ENCODE data around the gene GJA1. TPM values are rescaled to one million over a fixed set of nuclear protein-coding genes. Genes with fewer than 3 reads are reported as not detected.
"Not testable (repeated sequence)": the region's sequence is repeated elsewhere in the genome, so short reads cannot be mapped to it uniquely, and the experiment has no call there.

The GJA1 gene
- total RNA-seq (248 and 266 TPM in 2 replicates), polyA plus RNA-seq (86.0 and 91.5 TPM in 2 replicates)

DNA sequence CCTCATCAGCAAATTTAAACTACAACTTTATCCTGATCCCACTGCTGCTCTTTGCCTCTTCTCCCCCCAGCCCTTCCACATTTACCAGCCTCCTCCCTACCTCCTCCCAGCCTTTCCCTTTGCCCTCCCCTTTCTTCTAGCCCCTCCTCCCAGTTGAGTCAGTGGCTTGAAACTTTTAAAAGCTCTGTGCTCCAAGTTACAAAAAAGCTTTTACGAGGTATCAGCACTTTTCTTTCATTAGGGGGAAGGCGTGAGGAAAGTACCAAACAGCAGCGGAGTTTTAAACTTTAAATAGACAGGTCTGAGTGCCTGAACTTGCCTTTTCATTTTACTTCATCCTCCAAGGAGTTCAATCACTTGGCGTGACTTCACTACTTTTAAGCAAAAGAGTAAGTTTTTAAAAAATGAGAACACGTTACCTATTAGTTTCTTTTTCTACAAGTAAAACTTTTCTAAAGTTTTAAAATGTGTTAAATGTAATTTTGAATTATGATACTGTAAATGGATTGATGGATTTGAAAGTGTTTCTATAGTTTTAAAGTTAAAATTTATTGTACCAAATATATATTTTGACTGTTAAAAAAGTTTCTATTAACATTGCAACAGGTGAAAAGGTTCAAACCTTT, at the start of gene GJA1:
Gene GJA1, plus strand, starts transcription at position 203 of the 626 bp plus-strand sequence. CDS start 11,202 bp downstream, outside the sequence.
- Histone ChIP-seq H3K27me3 (no peaks in the 10 kb centered on the region), H3K27ac (peak within 1 kb of the TSS; percentile 90), H3K9me2 (replicated peaks; ENCODE audit: insufficient read depth) (no peaks in the 10 kb centered on the region), H3K4me2 (peak within 1 kb of the TSS; percentile 77), H2AFZ (peak within 1 kb of the TSS; percentile 32), H3K36me3 (replicated peaks; ENCODE audit: insufficient read depth, low read depth) (no peaks in the 10 kb centered on the region), H3K79me2 (peaks cover 49% of the 10 kb centered on the region), H4K20me1 (ENCODE audit: insufficient read depth, poor library complexity, severe bottlenecking) (peaks cover 12% of the 10 kb centered on the region), H3K4me1 (ENCODE audit: insufficient read depth) (no peaks in the 10 kb centered on the region), H3K4me3 (peak within 1 kb of the TSS; percentile 72), H3K9me3 (ENCODE audit: low read depth) (no peaks in the 10 kb centered on the region)
- peak; percentile 84 for DNase-seq (ENCODE audit: low spot score)
- TF ChIP-seq, protein P1, sequence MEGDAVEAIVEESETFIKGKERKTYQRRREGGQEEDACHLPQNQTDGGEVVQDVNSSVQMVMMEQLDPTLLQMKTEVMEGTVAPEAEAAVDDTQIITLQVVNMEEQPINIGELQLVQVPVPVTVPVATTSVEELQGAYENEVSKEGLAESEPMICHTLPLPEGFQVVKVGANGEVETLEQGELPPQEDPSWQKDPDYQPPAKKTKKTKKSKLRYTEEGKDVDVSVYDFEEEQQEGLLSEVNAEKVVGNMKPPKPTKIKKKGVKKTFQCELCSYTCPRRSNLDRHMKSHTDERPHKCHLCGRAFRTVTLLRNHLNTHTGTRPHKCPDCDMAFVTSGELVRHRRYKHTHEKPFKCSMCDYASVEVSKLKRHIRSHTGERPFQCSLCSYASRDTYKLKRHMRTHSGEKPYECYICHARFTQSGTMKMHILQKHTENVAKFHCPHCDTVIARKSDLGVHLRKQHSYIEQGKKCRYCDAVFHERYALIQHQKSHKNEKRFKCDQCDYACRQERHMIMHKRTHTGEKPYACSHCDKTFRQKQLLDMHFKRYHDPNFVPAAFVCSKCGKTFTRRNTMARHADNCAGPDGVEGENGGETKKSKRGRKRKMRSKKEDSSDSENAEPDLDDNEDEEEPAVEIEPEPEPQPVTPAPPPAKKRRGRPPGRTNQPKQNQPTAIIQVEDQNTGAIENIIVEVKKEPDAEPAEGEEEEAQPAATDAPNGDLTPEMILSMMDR (IDR thresholded peaks at IDR 0.05; ENCODE audit: poor library complexity), result no peak
- no peak for TF ChIP-seq EZH2phosphoT487 (IDR thresholded peaks at IDR 0.05; ENCODE audit: low read depth, severe bottlenecking, unreplicated experiment)
- no peak for TF ChIP-seq EZH2 (IDR thresholded peaks at IDR 0.05; ENCODE audit: borderline replicate concordance)
- 3% methylated on average over 5 of the region's 5 CpGs for WGBS (ENCODE audit: low lambda C conversion rate, missing lambda C conversion rate)

DNA sequence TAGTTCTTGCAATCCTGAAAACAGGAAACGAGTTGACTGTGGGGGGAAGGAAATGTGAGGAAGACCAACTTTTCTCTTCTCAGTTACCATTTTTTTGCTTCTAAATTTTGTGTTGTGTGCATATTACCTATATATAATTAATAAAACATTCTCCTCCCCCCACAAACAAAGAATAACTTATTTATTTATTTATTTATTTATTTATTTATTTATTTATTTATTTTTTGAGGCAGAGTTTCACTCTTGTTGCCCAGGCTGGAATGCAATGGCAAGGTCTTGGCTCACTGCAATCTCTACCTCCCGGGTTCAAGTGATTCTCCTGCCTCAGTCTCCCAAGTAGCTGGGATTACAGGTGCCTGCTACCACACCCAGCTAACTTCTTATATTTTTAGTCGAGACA, 48.9 kb upstream of the GJA1 start:
- not testable (repeated sequence) for H3K9me3 ChIP-seq (ENCODE audit: low read depth); H3K27me3 ChIP-seq; H2AFZ ChIP-seq; H3K36me3 ChIP-seq (replicated peaks; ENCODE audit: insufficient read depth, low read depth); H3K9me2 ChIP-seq (replicated peaks; ENCODE audit: insufficient read depth); H3K27ac ChIP-seq; H3K79me2 ChIP-seq; H3K4me2 ChIP-seq; H3K4me3 ChIP-seq; H4K20me1 ChIP-seq (ENCODE audit: insufficient read depth, poor library complexity, severe bottlenecking); DNase-seq (ENCODE audit: low spot score)
- H3K4me1 ChIP-seq (ENCODE audit: insufficient read depth), result peaks cover 24% of the 10 kb centered on the region
- WGBS (ENCODE audit: low lambda C conversion rate, missing lambda C conversion rate), result 94% methylated on average over 3 of the region's 3 CpGs

DNA sequence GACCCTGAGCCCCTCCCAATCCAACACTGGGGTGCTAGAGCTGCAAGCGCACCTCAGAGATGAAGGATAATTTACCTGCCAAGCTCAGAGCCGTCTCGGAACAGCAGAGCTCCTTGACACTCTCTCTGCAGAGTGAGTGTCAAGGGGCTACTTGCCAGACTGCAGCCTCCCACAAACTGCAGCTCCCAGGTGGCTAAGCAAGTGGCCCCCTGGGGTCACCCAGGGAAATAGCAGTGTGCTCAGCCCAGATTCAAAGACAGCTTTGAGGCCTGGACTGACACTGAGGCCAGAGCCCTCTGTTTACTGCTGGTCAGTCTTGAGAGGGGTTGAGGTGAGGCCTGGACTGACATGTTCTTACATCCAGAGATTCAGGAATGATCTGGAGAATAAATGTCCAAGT, 46.0 kb upstream of the GJA1 start:
- no peaks in the 10 kb centered on the region for H3K79me2 ChIP-seq
- WGBS (ENCODE audit: low lambda C conversion rate, missing lambda C conversion rate), result 96% methylated on average over 3 of the region's 3 CpGs
- H3K27ac ChIP-seq, result no peak overlapping the region

More for the DNA sequence above, 46.0 kb upstream of the GJA1 start:
- no peaks in the 10 kb centered on the region for H3K27me3 ChIP-seq
- H3K4me3 ChIP-seq, result no peak overlapping the region
- H2AFZ ChIP-seq, result no peak overlapping the region
- H3K9me3 ChIP-seq (ENCODE audit: low read depth), result no peaks in the 10 kb centered on the region
- DNase-seq (ENCODE audit: low spot score), result no peak
- no peak overlapping the region for H3K4me2 ChIP-seq
- TF ChIP-seq, protein P1 (IDR thresholded peaks at IDR 0.05; ENCODE audit: poor library complexity), result no peak
- TF ChIP-seq EZH2 (IDR thresholded peaks at IDR 0.05; ENCODE audit: borderline replicate concordance) (no peak), EZH2phosphoT487 (IDR thresholded peaks at IDR 0.05; ENCODE audit: low read depth, severe bottlenecking, unreplicated experiment) (no peak)
- no peaks in the 10 kb centered on the region for H3K4me1 ChIP-seq (ENCODE audit: insufficient read depth)
- no peaks in the 10 kb centered on the region for H3K9me2 ChIP-seq (replicated peaks; ENCODE audit: insufficient read depth)
- no peaks in the 10 kb centered on the region for H4K20me1 ChIP-seq (ENCODE audit: insufficient read depth, poor library complexity, severe bottlenecking)
- H3K36me3 ChIP-seq (replicated peaks; ENCODE audit: insufficient read depth, low read depth), result no peaks in the 10 kb centered on the region
